Parathyroid adenoma (tissue), 2 donors: ENCODE measurements around the gene SLC2A6.

Experiments used
- H2AFZ ChIP-seq: fragments of 300-600 bp; sonication (generic); one replicate; pipeline ENCODE4 v1.7.0; 2017; ENCODE audit warnings: antibody characterized with exemption, mild to moderate bottlenecking
- H3K27ac ChIP-seq: fragments of 300-600 bp; sonication (generic); one replicate; pipeline ENCODE4 v1.7.0; 2017
- H3K27me3 ChIP-seq: fragments of 300-600 bp; sonication (generic); one replicate; pipeline ENCODE4 v1.7.0; 2017; ENCODE audit warnings: low read length; ENCODE audit not compliant: control insufficient read depth, insufficient read depth
- H3K36me3 ChIP-seq: fragments of 300-600 bp; sonication (generic); one replicate; pipeline ENCODE4 v1.7.0; 2017; ENCODE audit warnings: low read length; ENCODE audit not compliant: control insufficient read depth, insufficient read depth
- H3K4me1 ChIP-seq: fragments of 300-600 bp; sonication (generic); one replicate; pipeline ENCODE4 v1.7.0; 2017; ENCODE audit warnings: control low read depth
- H3K4me2 ChIP-seq: fragments of 300-600 bp; sonication (generic); one replicate; pipeline ENCODE4 v1.7.0; 2017; ENCODE audit warnings: low read length
- H3K4me3 ChIP-seq: fragments of 300-600 bp; sonication (generic); one replicate; pipeline ENCODE4 v1.7.0; 2017; ENCODE audit warnings: low read depth, low read length
- H3K79me2 ChIP-seq: fragments of 300-600 bp; sonication (generic); one replicate; pipeline ENCODE4 v1.7.0; 2017; ENCODE audit warnings: control low read depth
- H3K9ac ChIP-seq: fragments of 300-600 bp; sonication (generic); one replicate; pipeline ENCODE4 v1.7.0; 2017; ENCODE audit warnings: mild to moderate bottlenecking
- H3K9me3 ChIP-seq: fragments of 300-600 bp; sonication (generic); one replicate; pipeline ENCODE4 v1.7.0; 2017; ENCODE audit warnings: low read length; ENCODE audit not compliant: control insufficient read depth
- TF ChIP-seq, protein P1 (sequence below): fragments of 300-600 bp; sonication (generic); IDR thresholded peaks from one replicate; pipeline ENCODE4 v1.7.0; 2017; ENCODE audit warnings: antibody characterized with exemption, mild to moderate bottlenecking
- donor health status: primary hyperparathyroidism.

SLC2A6 gene

DNA sequence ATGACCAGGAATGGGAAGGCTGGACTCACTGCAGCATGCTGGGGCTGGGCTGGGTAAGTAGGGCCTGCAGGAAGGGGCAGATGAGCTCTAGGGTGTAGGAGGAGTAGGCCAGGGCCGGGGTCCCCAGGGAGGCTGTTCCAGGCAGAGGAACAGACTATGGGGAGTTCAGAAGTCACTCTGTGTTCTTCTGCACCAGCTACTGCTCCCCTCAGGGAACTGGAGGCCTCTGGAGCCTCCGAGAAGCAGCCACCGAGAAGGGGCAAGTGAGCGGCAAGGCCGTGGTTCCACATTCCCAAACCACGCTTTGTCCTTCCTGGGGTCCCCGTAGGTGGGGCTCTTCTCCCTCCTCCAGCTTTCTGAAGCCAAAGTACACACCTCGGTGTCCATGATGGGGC is 8.4 kb upstream of the SLC2A6 start:
- H3K4me2 ChIP-seq: no peak overlapping the region
- H3K27ac ChIP-seq: no peak overlapping the region

DNA sequence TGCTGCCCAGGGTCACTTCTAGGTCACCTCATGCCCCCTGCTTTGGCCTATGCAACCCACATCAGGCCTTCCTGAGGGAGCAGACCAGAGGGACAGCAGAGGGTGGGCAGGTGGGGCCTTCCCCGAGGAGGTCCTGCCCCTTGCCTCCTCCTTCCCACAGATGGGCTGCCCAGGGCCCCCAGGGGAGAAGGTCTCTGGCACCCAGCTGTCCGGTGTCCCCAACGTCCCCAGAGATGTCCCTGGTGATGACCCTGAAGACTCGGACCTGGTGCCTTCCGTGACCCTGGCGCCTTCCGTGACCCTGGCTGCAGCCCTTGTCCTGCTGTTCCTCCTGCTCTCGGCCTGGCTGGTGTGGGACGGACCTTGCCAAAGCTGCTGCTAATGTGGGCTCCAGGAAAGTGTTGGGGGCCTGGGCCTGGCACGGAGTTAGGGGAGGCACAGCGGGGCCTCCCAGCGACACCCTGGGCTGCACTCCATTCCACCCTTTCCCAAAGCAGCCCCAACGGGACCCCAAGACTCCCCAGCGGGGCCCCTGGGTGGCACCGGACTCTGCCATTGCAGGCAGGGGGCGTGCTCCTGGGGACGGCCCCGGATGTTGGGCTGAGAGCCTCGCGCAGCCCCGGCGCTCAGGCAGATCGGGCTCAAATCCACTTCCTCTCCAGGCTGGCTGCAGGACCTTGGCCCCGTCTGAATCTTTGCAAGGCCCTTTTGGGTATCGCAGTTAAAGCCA is 6.8 kb upstream of the SLC2A6 start:
- H3K36me3 ChIP-seq: no peaks in the 10 kb centered on the region
- H3K9ac ChIP-seq: no peak overlapping the region
- H3K4me2 ChIP-seq: no peak overlapping the region
- no peaks in the 10 kb centered on the region for H3K27me3 ChIP-seq
- H3K9me3 ChIP-seq: no peaks in the 10 kb centered on the region
- no peak overlapping the region for H3K4me3 ChIP-seq
- H3K4me1 ChIP-seq: no peaks in the 10 kb centered on the region
- no peak overlapping the region for H3K27ac ChIP-seq
- H2AFZ ChIP-seq: peak overlapping the region; percentile 9
- no peaks in the 10 kb centered on the region for H3K79me2 ChIP-seq
- TF ChIP-seq, protein P1, sequence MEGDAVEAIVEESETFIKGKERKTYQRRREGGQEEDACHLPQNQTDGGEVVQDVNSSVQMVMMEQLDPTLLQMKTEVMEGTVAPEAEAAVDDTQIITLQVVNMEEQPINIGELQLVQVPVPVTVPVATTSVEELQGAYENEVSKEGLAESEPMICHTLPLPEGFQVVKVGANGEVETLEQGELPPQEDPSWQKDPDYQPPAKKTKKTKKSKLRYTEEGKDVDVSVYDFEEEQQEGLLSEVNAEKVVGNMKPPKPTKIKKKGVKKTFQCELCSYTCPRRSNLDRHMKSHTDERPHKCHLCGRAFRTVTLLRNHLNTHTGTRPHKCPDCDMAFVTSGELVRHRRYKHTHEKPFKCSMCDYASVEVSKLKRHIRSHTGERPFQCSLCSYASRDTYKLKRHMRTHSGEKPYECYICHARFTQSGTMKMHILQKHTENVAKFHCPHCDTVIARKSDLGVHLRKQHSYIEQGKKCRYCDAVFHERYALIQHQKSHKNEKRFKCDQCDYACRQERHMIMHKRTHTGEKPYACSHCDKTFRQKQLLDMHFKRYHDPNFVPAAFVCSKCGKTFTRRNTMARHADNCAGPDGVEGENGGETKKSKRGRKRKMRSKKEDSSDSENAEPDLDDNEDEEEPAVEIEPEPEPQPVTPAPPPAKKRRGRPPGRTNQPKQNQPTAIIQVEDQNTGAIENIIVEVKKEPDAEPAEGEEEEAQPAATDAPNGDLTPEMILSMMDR: no peak

More for the DNA sequence above, 8.4 kb upstream of the SLC2A6 start:
- Histone ChIP-seq H3K9me3 (no peaks in the 10 kb centered on the region), H3K36me3 (no peaks in the 10 kb centered on the region), H2AFZ (no peak overlapping the region), H3K9ac (no peak overlapping the region), H3K27me3 (no peaks in the 10 kb centered on the region), H3K4me3 (no peak overlapping the region), H3K79me2 (no peaks in the 10 kb centered on the region), H3K4me1 (no peaks in the 10 kb centered on the region)
- TF ChIP-seq, protein P1: no peak

DNA sequence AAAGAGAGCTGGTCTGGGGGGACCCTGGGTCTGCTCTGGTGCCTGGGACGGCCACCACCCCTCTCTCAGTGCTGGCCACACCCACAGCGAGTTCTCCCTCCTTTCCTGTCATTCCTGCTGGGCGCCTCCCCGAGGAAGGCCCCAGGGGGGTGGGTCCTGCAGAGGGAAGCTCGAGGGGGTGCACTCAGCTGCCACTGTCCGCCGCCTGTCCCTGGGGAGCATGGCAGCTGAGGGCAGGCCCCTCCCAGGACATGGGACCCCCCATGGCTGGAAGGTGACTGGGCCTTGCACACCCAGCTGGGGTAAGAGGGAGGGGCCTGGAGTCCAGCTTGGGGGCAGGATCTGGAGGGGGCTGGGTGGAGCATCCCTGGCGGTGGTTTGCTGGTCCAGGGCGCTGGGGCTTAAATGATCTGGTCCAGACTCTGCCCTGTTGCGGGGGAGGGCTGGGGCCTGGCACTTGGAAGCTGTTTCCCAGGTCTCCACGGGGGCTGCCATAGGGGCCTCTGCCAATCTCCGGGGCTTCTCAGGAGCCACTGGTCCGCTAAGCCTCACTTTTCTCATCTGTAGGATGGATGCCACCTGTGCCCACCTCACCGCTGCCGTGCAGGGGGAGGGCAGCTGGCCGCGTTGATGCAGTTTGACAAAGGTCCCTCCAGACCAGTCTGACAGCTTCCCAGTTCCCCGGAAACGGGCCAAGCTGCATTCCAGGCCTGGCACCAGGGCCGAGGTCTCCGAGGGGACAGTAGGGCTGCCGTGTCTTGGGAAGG is 6.0 kb upstream of the SLC2A6 start:
- Histone ChIP-seq H3K4me2 (no peak overlapping the region), H3K9me3 (no peaks in the 10 kb centered on the region), H3K9ac (no peak overlapping the region), H3K4me3 (no peak overlapping the region), H3K27me3 (no peaks in the 10 kb centered on the region), H3K4me1 (no peaks in the 10 kb centered on the region), H3K36me3 (no peaks in the 10 kb centered on the region), H2AFZ (no peak overlapping the region), H3K27ac (no peak overlapping the region), H3K79me2 (no peaks in the 10 kb centered on the region)
- TF ChIP-seq, protein P1: no peak

DNA sequence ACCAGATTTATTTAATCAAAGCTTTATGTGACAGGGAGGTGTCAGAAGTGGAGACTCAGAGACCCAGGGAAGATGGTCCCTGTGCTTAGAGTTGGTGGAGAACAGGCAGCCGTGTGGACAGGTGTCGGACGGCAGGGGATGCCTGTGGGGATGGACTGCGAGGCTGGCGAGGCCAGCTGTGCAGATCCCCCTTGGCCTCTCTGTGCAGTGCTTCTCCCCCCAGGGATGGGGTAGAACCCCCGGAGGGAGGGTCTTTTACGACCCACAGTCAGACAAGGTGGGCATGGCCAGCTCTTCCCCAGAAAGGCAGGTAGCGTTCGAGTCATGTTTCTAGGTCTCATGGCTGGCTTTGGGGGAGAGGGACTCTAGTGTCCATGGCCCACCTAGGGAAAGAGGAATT is 4.7 kb upstream of the SLC2A6 start:
- H3K27me3 ChIP-seq: no peaks in the 10 kb centered on the region
- TF ChIP-seq, protein P1: no peak
- no peaks in the 10 kb centered on the region for H3K9me3 ChIP-seq
- no peaks in the 10 kb centered on the region for H3K4me1 ChIP-seq
- H3K79me2 ChIP-seq: no peaks in the 10 kb centered on the region
- H3K36me3 ChIP-seq: no peaks in the 10 kb centered on the region
- H2AFZ ChIP-seq: no peak overlapping the region
- H3K4me2 ChIP-seq: no peak overlapping the region
- no peak overlapping the region for H3K27ac ChIP-seq
- no peak overlapping the region for H3K9ac ChIP-seq
- no peak overlapping the region for H3K4me3 ChIP-seq
